Keratinocyte (primary cell): ENCODE results near the gene RNF183. TPM values are rescaled to one million over a fixed set of nuclear protein-coding genes. Genes with fewer than 3 reads are reported as not detected.
"Not testable (repeated sequence)": the region's sequence is repeated elsewhere in the genome, so short reads cannot be mapped to it uniquely, and the experiment has no call there.

Experiments
- DNase-seq: peaks from one replicate; pipeline ENCODE4 v3.0.0-alpha.2; 2011; ENCODE audit warnings: low read depth, missing footprints, low spot score
- FAIRE-seq: peaks from 2 replicates; lab custom pipeline; 2011; peaks lifted over from hg19 to GRCh38; lab: Jason Lieb, UNC
- H2AFZ ChIP-seq: 2 replicates; pipeline ENCODE4 v1.6.0; 2012; ENCODE audit warnings: low read length, control low read depth, inconsistent platforms; ENCODE audit not compliant: control insufficient read depth
- H3K27ac ChIP-seq: 2 replicates; pipeline ENCODE4 v1.5.1; 2011; ENCODE audit warnings: low read length; ENCODE audit not compliant: control insufficient read depth, insufficient read depth
- H3K27me3 ChIP-seq: 3 replicates; pipeline ENCODE4 v1.6.0; 2011; ENCODE audit warnings: low read length; ENCODE audit not compliant: control insufficient read depth, insufficient read depth; ENCODE audit errors: extremely low read depth
- H3K36me3 ChIP-seq, 2 experiments: 2 replicates in 1 of 2; 3 replicates in 1 of 2; pipeline ENCODE4 v1.5.1; 2011; ENCODE audit warnings: low read length in 2 of 2, mild to moderate bottlenecking in 1 of 2; ENCODE audit not compliant: control insufficient read depth in 2 of 2, insufficient read depth in 2 of 2; ENCODE audit errors: extremely low read depth in 1 of 2
- H3K4me1 ChIP-seq: 3 replicates; pipeline ENCODE4 v1.5.1; 2011; ENCODE audit warnings: low read length; ENCODE audit not compliant: control insufficient read depth, insufficient read depth; ENCODE audit errors: extremely low read depth
- H3K4me2 ChIP-seq: 3 replicates; pipeline ENCODE4 v1.6.0; 2011; ENCODE audit warnings: low read depth, low read length; ENCODE audit not compliant: control insufficient read depth, insufficient read depth; ENCODE audit errors: extremely low read depth
- H3K4me3 ChIP-seq, 3 experiments: fragments of 200-600 bp in 1 of 3; sonication (generic) in 1 of 3; 2 replicates in 2 of 3; 3 replicates in 1 of 3; pipeline ENCODE4 v1.5.1; 2011 to 2016; ENCODE audit warnings: low read length in 3 of 3, mild to moderate bottlenecking in 3 of 3, control low read depth in 2 of 3, inconsistent platforms in 1 of 3, low read depth in 1 of 3, mixed read lengths in 1 of 3, mixed run types in 1 of 3, moderate library complexity in 1 of 3; ENCODE audit not compliant: control insufficient read depth in 2 of 3, insufficient read depth in 2 of 3; ENCODE audit errors: extremely low read depth in 1 of 3
- H3K79me2 ChIP-seq: 2 replicates; pipeline ENCODE4 v1.6.0; 2012; ENCODE audit warnings: low read length; ENCODE audit not compliant: control insufficient read depth, insufficient read depth
- H3K9ac ChIP-seq: 3 replicates; pipeline ENCODE4 v1.6.0; 2011; ENCODE audit warnings: low read length; ENCODE audit not compliant: control insufficient read depth, insufficient read depth; ENCODE audit errors: extremely low read depth
- H3K9me1 ChIP-seq: 3 replicates; pipeline ENCODE4 v1.6.0; 2011; ENCODE audit warnings: low read length; ENCODE audit not compliant: control insufficient read depth, insufficient read depth; ENCODE audit errors: extremely low read depth
- H3K9me3 ChIP-seq: 2 replicates; pipeline ENCODE4 v1.5.1; 2012; ENCODE audit warnings: low read depth, low read length; ENCODE audit not compliant: control insufficient read depth
- H4K20me1 ChIP-seq: 3 replicates; pipeline ENCODE4 v1.6.0; 2011; ENCODE audit warnings: low read length; ENCODE audit not compliant: control insufficient read depth, insufficient read depth; ENCODE audit errors: extremely low read depth
- EZH2 ChIP-seq: IDR thresholded peaks from one replicate; pipeline ENCODE4 v1.6.1; 2012; ENCODE audit warnings: inconsistent platforms, mild to moderate bottlenecking, low read length, moderate library complexity
- dilution Hi-C: fragments of 300-500 bp; cut with MboI; formaldehyde crosslinking; loops from one replicate; pipeline ENCODE4 v1.7.0; 2020; ENCODE audit warnings: low sequenced_read_pairs; ENCODE audit not compliant: extremely low pct_ligation_motif_present
- polyA plus RNA-seq, 5 experiments: library from polyadenylated mRNA; depleted of rRNA in 3 of 5; stranded (reverse) in 3 of 5; stranded (forward) in 1 of 5; unstranded in 1 of 5; fragments of >200 nt; gene quantifications; 1 replicate in 1 of 5; 2 replicates in 3 of 5; 3 replicates in 1 of 5; pipeline versions ENCODE4 v1.2.1 to v1.2.3, GENCODE V29; 2011 to 2012; ENCODE audit warnings: missing spikeins in 2 of 5, low read depth in 1 of 5, low replicate concordance in 1 of 5
- TF ChIP-seq, protein P1 (sequence below), 3 experiments: IDR thresholded peaks in 1 of 3; conservative IDR thresholded peaks in 1 of 3; optimal IDR thresholded peaks in 1 of 3; 2 replicates in 2 of 3; 3 replicates in 1 of 3; pipeline versions ENCODE3 to v1.5.1; 2011; ENCODE audit warnings: low read length in 3 of 3, mild to moderate bottlenecking in 3 of 3, moderate library complexity in 2 of 3, control low read depth in 1 of 3, inconsistent platforms in 1 of 3; ENCODE audit not compliant: insufficient read depth in 2 of 3; ENCODE audit errors: extremely low read depth in 1 of 3

The RNF183 gene
- polyA plus RNA-seq, 1 donor (not counting 4 experiments of a cell fraction or from before 2014, with no cell fraction given): not detected

DNA sequence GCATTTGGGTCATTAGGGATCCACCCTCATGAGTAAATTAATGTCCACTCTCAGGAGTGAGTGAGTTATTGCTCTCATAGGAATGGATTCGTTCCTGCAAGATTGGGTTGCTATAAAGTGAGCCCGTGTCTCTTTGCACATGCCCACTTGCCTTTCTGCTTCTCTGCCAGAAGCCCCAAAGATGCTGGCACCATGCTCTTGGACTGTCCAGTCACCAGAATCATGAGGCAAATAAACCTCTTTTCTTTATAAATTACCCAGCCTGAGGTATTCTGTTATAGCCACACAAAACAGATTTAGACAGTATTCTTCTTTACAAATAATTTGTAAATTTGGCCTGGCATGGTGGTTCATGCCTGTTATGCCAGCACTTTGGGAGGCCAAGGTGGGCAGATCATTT lies 52.4 kb downstream of the RNF183 start:
- Histone ChIP-seq H2AFZ (no peak overlapping the region), H3K9ac (no peak overlapping the region), H3K9me1 (no peaks in the 10 kb centered on the region), H3K36me3 (no peaks in the 10 kb centered on the region), H3K4me2 (no peak overlapping the region), H3K79me2 (no peaks in the 10 kb centered on the region), H3K27me3 (no peaks in the 10 kb centered on the region), H3K4me1 (no peaks in the 10 kb centered on the region), H3K9me3 (no peaks in the 10 kb centered on the region), H3K4me3 (no peak overlapping the region), H4K20me1 (no peaks in the 10 kb centered on the region), H3K27ac (no peak overlapping the region)
- FAIRE-seq: no peak
- dilution Hi-C loops: no loop called here
- DNase-seq: no peak
- TF ChIP-seq, protein P1, sequence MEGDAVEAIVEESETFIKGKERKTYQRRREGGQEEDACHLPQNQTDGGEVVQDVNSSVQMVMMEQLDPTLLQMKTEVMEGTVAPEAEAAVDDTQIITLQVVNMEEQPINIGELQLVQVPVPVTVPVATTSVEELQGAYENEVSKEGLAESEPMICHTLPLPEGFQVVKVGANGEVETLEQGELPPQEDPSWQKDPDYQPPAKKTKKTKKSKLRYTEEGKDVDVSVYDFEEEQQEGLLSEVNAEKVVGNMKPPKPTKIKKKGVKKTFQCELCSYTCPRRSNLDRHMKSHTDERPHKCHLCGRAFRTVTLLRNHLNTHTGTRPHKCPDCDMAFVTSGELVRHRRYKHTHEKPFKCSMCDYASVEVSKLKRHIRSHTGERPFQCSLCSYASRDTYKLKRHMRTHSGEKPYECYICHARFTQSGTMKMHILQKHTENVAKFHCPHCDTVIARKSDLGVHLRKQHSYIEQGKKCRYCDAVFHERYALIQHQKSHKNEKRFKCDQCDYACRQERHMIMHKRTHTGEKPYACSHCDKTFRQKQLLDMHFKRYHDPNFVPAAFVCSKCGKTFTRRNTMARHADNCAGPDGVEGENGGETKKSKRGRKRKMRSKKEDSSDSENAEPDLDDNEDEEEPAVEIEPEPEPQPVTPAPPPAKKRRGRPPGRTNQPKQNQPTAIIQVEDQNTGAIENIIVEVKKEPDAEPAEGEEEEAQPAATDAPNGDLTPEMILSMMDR (optimal IDR thresholded peaks at IDR 0.05 in 1 of 3, IDR thresholded peaks at IDR 0.05 in 1 of 3, conservative IDR thresholded peaks at IDR 0.05 in 1 of 3; ENCODE audit: extremely low read depth in 1 of 3, insufficient read depth in 2 of 3, low read length in 3 of 3): no peak
- no peak for TF ChIP-seq EZH2

DNA sequence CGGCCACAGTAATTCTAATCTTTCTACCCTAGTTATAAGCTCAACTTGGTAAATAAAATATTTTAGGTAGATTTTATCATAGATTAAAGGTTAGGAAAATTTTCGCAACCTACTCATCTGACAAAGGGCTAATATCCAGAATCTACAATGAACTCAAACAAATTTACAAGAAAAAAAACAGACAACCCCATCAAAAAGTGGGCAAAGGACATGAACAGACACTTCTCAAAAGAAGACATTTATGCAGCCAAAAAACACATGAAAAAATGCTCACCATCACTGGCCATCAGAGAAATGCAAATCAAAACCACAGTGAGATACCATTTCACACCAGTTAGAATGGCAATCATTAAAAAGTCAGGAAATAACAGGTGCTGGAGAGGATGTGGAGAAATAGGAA lies 53.5 kb downstream of the RNF183 start:
- FAIRE-seq, H3K9me1 ChIP-seq, H4K20me1 ChIP-seq, H3K79me2 ChIP-seq, H3K4me3 ChIP-seq, H3K4me2 ChIP-seq, H2AFZ ChIP-seq, H3K9me3 ChIP-seq, H3K27ac ChIP-seq, H3K36me3 ChIP-seq, H3K27me3 ChIP-seq, dilution Hi-C loops, H3K9ac ChIP-seq, H3K4me1 ChIP-seq, DNase-seq: not testable (repeated sequence)

DNA sequence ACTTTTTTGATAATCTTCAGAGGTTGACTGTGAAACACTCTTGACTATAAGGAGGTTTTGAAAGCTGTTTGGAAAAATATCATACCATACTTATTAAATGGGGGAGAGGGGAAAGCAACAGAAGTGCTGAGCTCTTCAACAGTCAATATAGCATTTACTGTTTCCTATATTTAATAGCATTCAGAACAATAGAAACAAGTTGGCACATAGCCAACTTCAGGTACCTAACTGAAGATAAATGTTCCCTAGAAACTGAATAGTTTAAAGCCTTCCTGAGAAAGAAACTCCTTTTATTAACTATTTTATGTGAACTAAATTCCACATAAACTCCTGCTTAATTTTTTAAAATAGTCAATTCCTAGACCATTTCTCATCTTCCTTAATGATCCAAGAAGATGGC lies 55.5 kb downstream of the RNF183 start:
- DNase-seq (no peak), FAIRE-seq (no peak)
- no peak overlapping the region for H3K9ac ChIP-seq
- no peaks in the 10 kb centered on the region for H3K4me1 ChIP-seq
- H4K20me1 ChIP-seq: no peaks in the 10 kb centered on the region
- H3K79me2 ChIP-seq: no peaks in the 10 kb centered on the region
- H3K27ac ChIP-seq: no peak overlapping the region
- no peak overlapping the region for H3K4me2 ChIP-seq
- no peak overlapping the region for H2AFZ ChIP-seq
- H3K9me1 ChIP-seq: no peaks in the 10 kb centered on the region
- no peak for TF ChIP-seq EZH2
- TF ChIP-seq, protein P1 (optimal IDR thresholded peaks at IDR 0.05 in 1 of 3, IDR thresholded peaks at IDR 0.05 in 1 of 3, conservative IDR thresholded peaks at IDR 0.05 in 1 of 3; ENCODE audit: extremely low read depth in 1 of 3, insufficient read depth in 2 of 3, low read length in 3 of 3): no peak
- H3K27me3 ChIP-seq: no peaks in the 10 kb centered on the region
- no peaks in the 10 kb centered on the region for H3K9me3 ChIP-seq
- no peak overlapping the region for H3K4me3 ChIP-seq
- dilution Hi-C loops: no loop called here
- H3K36me3 ChIP-seq: no peaks in the 10 kb centered on the region
